Measurements from ENCODE around the gene GNL2. TPM values are rescaled to one million over a fixed set of nuclear protein-coding genes. Genes with fewer than 3 reads are reported as not detected.

The GNL2 gene
- total RNA-seq, 1 donor from 2014 or later: 17.0 TPM

- Histone ChIP-seq H3K9me3 (no peaks in the 10 kb centered on the region), H3K4me3 (no peak overlapping the region), H3K27ac (no peak overlapping the region), H3K4me1 (peaks cover 0 to 2% of the 10 kb centered on the region in 2 donors), H3K36me3 (no peaks in the 10 kb centered on the region), H3K27me3 (peaks cover 12% of the 10 kb centered on the region)
- intact Hi-C loops (cut with DNase I): no loop called here
- no peak for DNase-seq (ENCODE audit: low spot score in 2 of 2)
- no peak for TF ChIP-seq CTCF (IDR thresholded peaks at IDR 0.05)
These were observed 33.3 kb upstream of the GNL2 start for GRCh38 chr1:37629008-37629407.

- Histone ChIP-seq H3K4me3 (no peak overlapping the region), H3K9me3 (no peaks in the 10 kb centered on the region), H3K27me3 (peaks cover 12% of the 10 kb centered on the region), H3K36me3 (no peaks in the 10 kb centered on the region), H3K4me1 (no peaks in the 10 kb centered on the region), H3K27ac (no peak overlapping the region)
- DNase-seq (ENCODE audit: low spot score in 2 of 2): no peak
- no peak for TF ChIP-seq CTCF (IDR thresholded peaks at IDR 0.05)
- intact Hi-C loops (cut with DNase I): no loop called here
These were observed 32.4 kb upstream of the GNL2 start for GRCh38 chr1:37628026-37628556.

GRCh38 chr1:37622131-37622530 lies 26.4 kb upstream of the GNL2 start:
- Histone ChIP-seq H3K36me3 (no peaks in the 10 kb centered on the region), H3K27ac (no peak overlapping the region), H3K27me3 (no peaks in the 10 kb centered on the region), H3K4me3 (no peak overlapping the region), H3K4me1 (no peaks in the 10 kb centered on the region), H3K9me3 (no peaks in the 10 kb centered on the region)
- no peak for TF ChIP-seq CTCF (IDR thresholded peaks at IDR 0.05)
- no peak for DNase-seq (ENCODE audit: low spot score in 2 of 2)
- intact Hi-C loops (cut with DNase I): no loop called here

GRCh38 chr1:37621326-37621870 lies 25.7 kb upstream of the GNL2 start:
- TF ChIP-seq CTCF (IDR thresholded peaks at IDR 0.05): no peak
- no peaks in the 10 kb centered on the region for H3K36me3 ChIP-seq
- DNase-seq (ENCODE audit: low spot score in 2 of 2): no peak
- intact Hi-C loops (cut with DNase I): no loop called here
- H3K4me1 ChIP-seq: no peaks in the 10 kb centered on the region
- H3K9me3 ChIP-seq: no peaks in the 10 kb centered on the region
- H3K4me3 ChIP-seq: no peak overlapping the region
- no peaks in the 10 kb centered on the region for H3K27me3 ChIP-seq
- no peak overlapping the region for H3K27ac ChIP-seq

GRCh38 chr1:37620707-37621106 lies 25.0 kb upstream of the GNL2 start:
- H3K27me3 ChIP-seq: no peaks in the 10 kb centered on the region

More at GRCh38 chr1:37620707-37621106, 25.0 kb upstream of the GNL2 start:
- no peak for TF ChIP-seq CTCF (IDR thresholded peaks at IDR 0.05)
- intact Hi-C loops (cut with DNase I): no loop called here
- no peak for DNase-seq (ENCODE audit: low spot score in 2 of 2)
- H3K9me3 ChIP-seq: no peaks in the 10 kb centered on the region
- H3K4me3 ChIP-seq: no peak overlapping the region
- H3K4me1 ChIP-seq: no peaks in the 10 kb centered on the region
- H3K36me3 ChIP-seq: no peaks in the 10 kb centered on the region
- H3K27ac ChIP-seq: no peak overlapping the region
